ENCODE results near the gene FBXO44.

Gene FBXO44

DNA sequence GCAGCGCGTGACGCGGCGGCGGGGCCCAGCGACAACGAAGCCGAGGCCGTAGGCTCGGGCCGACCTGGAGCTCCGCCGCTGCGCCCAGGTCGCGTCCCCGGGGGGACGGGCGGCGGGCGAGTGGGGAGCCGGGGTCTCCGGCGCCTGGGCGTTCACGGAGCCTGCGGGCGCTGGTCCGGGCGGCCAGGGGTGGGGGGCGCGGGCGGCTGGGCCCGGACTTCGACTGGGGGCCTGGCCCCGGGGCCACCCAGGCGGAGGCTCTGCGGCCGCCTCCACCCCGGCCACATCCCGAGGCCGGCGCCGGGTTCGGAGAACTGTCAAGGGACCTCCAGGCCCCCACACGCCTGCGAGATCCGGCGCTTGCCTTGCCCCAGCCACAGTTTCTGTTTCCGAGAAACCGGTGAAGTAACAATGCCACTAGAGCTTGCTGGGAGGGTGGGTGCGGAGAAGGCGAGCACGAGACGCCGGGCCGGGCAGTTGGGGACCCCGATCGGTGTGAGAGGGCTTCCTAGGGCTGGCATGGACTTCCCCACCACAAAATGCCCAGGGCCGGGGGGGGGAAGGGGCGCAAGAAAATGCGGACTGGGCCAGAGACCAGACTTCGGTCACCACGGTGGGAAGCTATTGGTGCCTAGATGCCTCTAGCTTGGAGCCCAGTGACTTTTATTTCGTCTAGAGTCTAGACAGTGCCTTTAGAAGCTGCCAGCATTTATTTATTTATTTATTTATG lies 9.8 kb downstream of the FBXO44 start:
- peak; percentile 75 for DNase-seq

DNA sequence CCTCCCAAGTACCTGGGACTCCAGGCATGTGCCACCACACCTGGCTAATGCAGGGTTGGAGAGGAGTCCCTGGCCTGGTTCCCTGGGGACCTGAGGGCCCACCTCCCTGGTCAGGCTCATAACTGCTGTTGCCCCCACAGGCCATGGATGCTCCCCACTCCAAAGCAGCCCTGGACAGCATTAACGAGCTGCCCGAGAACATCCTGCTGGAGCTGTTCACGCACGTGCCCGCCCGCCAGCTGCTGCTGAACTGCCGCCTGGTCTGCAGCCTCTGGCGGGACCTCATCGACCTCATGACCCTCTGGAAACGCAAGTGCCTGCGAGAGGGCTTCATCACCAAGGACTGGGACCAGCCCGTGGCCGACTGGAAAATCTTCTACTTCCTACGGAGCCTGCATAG lies 13.8 kb downstream of the FBXO44 start:
- no peak for DNase-seq

DNA sequence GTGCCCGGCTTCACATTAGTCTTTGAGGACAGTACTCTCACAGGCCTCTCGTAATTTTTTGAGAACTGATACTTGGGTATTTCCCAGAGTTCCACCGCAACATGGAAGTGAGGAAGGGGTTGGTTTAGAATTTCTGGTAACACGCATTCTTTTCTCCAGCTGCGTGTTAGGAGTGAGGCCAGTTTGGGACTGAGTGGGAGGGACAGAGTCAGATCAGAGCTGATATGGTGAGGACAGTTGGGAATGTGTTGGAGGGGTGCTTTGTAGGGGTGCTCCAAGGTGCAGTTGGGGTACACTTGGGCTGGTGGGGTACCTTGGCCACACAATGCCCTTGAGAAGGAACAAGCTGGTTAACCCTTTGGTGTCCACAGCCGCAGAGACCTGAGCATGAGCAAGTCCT lies 16.1 kb downstream of the FBXO44 start:
- no peak for DNase-seq

DNA sequence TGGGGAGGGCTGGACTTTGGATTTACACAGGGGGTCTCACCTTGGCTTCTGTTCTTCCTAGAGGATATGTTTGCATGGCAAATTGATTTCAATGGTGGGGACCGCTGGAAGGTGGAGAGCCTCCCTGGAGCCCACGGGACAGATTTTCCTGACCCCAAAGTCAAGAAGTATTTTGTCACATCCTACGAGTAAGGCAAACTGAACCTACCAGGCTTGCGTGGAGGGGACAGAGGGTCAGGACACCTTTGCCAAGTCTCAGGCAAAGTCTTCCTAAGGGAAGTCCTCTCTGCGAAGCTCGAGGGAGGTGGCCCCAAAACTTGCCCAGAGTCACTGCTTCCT lies 16.5 kb downstream of the FBXO44 start:
- DNase-seq = no peak

DNA sequence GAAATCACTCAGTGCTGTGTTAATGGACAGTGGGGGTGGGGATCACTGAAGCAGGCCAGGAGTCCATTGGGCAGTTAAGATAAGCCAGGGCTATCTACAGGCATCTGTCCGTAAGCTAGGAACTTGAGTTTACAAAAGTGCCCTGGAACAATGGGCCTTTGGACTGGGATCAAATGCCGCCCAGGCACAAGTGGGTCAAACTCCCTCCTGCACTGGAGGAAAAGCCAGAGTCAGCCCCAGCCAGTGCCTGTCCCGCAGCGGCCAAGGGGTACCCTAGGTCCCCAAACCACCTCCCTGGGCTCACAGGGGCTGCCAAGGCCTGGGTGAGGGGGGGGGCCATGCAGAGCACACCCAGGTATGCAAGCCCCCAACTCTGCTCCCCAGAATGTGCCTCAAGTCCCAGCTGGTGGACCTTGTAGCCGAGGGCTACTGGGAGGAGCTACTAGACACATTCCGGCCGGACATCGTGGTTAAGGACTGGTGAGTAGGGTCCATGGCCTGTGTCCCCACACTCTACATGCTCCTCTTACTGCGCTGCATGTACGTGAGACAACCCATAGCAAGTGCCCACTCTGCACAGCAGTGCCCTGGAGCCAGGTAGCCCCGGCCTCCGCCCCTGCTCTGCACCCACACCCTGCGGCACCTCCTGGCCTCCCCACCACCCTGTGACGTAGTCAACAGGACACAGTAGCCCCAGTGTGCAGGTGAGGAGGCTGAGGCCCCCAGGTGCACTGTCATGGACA lies 17.0 kb downstream of the FBXO44 start:
- no peak for DNase-seq

DNA sequence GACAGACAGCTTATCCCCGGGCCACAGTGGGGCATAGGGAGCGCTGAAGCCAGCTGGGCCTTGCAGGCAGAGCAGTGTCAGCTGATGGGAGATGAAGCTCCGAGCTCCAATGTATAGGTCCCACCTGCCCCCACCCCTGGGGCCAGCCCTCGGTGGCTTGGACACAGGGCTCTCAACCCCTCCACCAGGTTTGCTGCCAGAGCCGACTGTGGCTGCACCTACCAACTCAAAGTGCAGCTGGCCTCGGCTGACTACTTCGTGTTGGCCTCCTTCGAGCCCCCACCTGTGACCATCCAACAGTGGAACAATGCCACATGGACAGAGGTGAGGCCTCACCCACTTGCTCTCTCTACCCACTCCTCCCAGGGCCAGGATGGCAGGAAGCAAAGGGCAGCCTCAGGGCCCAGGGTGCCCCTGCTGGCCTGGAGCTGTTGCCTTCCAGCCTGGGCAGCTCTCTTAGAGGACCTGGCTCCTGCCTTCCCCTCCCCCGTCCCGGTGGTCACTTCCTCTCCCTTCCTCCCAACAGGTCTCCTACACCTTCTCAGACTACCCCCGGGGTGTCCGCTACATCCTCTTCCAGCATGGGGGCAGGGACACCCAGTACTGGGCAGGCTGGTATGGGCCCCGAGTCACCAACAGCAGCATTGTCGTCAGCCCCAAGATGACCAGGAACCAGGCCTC lies 18.6 kb downstream of the FBXO44 start:
- DNase-seq = no peak

DNA sequence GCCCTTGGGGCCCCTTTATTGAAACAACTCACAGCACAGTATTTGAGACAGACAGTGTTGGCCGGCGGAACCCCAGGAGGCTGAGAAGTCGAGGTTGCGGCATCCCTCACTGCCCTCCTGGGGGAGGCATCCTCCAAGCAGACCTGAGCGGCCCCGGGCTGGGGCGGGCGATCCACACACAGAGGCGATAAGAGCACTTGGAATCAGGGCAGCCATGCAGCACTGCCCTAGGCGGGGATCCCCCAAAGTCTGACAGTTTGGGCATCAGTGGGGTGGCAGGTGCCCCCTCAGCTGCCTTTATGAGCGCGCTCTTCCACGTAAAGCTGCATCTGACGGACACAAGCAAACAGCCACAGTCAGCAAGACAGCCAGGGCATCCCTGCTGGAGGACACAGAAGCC lies 19.8 kb downstream of the FBXO44 start:
- no peak for DNase-seq

DNA sequence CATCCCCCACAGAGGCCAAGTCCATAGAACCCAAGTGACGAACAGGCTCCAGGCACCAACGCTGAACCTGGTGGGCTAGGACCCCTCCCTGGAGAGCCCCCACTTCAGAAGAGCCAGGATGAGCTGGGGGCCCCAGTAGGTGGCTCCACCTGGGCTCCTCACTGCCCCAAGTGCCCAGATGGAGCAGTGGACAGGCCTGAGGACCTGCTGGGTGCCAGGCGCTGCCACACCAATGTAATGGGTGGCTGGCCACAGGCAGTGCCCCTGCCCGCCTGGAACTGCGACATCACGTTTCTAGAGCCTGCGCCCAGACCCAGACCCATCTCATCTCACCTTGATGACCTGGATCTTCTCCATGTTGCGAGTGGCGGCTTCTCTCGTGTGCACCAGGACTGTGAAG lies 20.6 kb downstream of the FBXO44 start:
- no peak for DNase-seq

DNA sequence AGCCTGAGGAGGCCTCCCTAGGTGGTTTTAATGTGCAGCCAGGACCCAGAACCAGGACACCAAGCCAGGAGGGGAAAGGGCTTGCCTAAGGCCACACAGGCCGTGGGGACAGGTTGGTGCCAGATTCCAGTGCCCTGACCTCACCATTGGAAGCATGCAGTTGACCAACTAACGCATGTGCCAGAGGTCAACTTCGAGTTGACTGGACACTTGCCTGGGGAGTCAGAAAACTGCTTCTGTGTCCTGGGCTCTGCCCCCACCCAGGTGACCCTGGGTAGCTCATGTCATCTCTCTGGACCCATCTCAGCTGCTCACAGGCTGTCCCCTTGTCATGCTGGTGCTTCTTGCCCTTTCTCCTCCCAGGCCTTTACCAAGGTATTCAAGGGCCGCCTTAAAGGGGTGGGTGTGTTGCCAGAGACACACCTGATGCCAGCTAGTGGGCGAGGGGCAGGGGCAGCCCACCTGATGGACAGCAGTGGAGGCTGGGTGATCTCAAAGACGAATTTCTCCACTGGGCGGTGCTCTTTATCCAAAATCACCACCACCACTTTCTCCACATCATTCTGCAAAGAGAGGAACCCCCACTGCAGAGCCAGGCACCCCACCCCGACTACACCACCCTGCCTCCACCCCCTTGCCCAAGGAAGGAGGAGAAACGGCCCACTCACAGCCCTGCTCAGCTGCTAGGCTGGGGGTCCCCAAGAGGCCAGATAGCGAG lies 21.9 kb downstream of the FBXO44 start:
- no peak for DNase-seq

DNA sequence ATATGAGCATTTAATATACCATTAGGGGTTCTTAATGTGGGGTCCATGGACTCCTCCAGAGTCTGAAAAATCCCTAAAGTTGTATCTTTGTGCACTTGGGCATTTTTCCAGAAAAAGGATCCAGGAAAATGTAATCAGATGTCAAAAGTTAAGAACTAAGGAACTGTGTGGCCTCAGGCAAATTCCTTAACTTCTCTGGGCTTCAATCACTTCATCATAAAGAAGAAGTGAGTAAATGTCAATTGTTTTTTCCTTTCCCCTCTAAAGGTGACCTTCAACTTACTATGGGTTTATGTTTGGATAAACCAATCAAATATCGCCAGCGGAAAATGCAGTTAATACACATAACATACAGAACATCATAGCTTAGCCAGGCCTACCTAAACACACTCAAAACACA lies 23.8 kb downstream of the FBXO44 start:
- DNase-seq = no peak

DNA sequence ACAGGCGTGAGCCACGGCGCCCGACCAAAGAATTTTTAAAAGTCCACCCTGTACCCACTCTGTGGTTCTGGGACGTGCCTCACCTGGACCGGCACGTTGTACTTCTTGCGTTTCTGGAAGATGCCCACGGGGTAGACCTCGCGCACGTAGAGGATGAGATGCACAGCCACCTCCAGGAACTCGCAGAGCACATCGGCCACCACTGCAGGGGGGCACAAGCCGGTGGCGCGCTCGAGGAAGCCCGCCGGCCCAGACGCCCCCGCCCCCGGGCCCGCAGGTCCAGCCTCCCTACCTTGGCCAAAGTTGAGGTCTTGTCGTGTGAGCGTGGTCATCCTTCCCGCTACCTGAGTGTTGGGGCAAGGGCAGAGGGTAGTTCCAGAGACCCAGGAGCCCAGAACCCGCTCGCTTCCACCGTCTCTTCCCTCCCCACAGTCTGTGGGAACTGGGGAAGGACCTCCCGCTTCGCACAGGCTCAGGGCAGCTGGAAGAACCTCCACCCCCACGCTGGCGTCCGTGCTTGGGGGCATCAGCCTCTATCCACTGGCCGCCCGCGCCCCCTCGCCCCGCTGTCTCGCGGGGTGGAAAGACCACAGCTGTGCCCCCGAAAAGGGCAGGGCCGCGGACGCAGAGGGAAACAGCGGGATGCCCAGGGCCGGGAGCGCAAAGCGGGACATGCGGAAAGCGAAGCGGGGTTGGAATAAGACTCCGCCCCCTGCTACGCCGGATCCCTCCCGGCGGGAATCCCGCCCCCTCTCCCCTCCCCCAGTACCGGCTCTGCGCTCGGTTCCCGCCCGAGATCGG lies 25.8 kb downstream of the FBXO44 start:
- peak; percentile 82 for DNase-seq

DNA sequence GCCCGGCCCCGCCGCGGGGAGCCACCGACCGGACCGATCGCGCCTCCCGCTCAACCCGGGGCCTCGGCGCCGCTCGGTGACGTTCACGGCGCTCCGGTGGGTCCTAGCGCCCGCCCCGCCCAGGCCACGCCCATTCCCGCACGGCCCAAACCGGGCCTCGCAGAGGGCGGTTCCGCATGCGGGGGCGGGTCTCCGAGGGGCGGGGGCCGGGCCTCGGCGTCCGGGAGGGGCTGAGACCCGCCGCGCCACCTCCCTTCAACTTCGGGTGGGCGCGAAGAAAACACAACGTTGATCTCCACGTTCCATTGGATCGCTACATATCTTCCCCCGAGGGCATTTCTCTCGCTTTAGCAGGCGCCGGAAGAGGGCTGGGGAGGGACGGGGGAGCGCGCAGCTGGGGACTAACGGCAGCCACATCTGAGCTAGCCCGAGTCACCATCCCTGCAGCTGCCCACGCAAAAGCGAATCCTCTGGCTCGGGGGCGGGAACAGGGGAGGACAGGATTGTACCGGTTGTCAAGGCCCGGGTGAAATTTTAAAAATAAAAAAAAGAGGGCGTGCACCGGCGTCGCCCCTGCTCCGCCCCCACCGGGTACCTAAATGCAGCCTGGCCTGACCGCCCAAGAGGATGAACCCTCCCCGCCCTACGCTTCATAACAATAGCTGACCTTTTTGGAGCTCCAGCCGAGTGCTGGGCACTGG lies 26.5 kb downstream of the FBXO44 start, which contains the start of gene MAD2L2:
TSS of gene MAD2L2 (minus strand) at position 78 of the 701 bp plus-strand sequence. CDS start 547 bp downstream, outside the sequence.
- DNase-seq = peak; percentile 97

DNA sequence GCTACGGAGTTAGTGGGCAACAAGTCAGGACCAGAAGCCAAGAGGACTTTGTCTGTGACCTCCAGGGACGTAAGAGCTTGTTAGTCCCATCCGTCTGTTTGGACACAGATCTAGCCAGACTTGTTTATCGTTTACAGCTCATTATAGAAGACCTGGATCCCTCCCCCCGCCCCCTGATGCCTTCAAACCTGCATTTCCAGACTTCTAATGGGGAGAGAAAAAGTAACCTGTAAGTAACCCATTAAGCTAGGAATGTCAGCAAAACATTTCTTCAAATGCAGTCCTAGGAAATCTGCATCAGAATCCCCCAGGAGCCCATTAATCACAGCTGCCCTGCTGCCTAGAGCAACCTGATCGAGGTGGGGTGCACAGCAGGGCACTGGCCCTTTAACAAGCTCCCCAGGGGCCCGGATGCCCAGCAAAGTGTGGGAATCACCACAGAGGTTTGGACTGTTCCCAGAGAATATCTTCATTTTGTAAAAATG lies 27.7 kb downstream of the FBXO44 start:
- DNase-seq = no peak

DNA sequence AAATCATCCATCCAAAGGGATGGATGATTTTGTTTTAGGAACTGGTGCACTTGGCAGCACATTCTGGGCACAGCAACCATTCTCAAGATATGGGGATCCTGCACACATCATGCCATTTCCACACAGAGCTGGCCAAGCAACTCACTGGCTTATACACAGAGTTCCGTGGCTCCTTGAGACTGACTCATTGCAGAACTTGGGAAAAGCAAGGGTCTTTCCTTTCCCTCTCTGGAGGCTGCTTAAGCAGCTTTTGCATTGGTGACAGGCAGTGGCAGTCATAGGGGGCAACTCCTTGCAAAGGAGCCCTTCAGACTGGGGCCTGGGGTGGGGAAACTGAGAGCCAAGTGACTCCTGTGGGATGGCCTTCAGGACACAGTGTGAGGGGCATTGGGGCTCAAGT lies 28.1 kb downstream of the FBXO44 start:
- DNase-seq = no peak

DNA sequence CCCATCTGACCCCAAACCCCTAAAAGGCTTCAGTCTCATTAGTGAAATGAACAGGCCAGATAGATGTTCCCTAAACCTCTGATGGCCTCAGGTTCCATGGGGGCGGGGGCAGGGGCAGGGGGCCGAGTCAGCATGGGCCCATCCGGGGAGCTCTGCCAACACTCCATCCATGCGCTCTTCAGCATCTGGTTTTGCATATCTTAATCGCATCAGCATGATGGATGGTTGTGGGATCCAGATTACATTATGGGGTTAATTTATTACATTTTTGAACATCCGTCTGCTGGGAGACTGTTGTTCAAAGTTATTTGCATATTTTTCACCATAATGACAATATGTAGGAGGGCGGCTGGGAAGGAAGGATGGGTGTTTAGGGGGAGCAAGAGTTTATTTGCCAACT lies 29.4 kb downstream of the FBXO44 start:
- DNase-seq = no peak

DNA sequence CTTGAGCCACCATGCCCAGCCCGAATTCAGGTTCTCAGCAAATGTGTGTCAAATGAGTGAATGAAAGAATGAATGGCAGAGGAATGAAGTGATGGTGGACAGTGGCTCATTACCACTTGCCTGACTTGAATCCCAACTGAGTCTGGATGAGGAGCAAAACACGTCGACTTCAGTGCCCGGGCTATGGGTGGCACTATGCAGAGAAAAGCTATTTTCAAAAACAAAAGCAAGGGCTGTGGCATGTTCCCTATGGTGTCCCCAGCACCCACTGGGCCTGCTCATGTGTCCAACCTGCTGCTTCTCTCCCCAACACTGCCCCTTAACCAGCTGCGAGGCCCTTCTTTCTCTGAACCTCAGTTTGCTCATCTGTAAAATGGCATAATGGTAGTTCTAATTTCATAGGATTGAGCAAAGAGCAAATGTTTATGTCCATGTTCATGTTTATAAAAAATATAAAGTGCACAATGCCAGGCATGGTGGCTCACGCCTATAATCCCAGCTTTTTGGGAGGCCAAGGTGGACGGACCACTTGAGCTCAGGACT lies 30.6 kb downstream of the FBXO44 start:
- no peak for DNase-seq

DNA sequence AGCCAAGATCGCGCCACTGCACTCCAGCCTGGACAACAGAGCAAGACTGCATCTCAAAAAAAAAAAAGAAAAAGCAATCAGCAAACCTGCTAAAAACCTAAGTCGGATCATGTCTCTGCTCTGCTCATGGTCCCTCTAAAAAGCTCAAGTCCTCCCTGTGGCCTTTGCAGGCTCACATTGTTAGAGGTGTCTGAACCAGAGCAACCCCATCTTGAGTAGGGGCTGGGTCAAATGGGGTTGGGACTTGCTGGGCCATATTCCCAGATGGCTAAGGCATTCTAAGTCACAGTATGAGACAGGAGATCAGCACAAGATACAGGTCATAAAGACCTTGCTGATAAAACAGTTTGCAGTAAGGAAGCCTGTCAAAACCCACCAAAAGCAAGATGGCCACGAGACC lies 33.8 kb downstream of the FBXO44 start:
- no peak for DNase-seq

DNA sequence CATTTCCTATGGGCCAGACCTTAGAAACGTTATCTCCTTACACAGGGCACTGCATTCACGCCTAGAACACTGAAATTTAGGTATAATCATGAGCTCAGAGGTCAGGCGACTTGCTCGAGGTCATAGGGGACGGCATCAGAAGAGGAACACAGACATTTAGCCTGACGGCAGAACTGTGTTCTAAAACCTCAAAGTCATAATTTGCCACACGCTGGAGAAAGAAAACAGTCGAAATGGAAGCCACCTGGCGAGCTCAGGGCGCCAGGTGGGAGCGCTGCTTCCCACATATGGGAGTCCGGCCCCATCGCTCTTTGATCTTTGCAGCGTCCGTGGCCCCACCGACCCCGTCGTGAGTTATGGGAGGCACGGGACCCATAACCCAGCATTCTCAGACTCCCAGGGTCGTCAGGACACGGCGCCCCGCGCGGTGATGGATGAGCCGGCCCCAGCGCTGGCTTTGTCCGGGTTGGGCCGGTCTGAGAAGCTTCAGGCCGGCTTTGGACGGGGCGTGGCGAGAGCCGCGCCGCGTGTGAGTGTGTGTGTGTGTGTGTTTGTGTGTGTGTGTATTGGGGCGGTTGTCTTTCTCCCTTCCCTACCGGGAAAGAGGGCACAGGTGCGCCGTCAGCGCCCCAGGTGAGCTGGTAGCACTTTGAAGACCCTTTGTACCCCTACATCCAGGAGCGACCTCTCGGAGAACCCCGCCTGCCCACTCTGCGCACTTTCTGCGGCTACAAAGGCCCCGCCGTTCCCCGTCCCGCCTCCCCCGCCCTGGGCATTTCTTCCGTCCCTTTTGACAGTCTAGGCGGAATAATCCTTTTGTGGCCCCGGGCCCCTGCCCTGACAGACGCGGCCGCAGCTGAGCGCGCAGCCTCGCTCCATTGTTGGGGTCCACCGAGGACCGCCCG lies 36.0 kb downstream of the FBXO44 start:
- peak; percentile 90 for DNase-seq

DNA sequence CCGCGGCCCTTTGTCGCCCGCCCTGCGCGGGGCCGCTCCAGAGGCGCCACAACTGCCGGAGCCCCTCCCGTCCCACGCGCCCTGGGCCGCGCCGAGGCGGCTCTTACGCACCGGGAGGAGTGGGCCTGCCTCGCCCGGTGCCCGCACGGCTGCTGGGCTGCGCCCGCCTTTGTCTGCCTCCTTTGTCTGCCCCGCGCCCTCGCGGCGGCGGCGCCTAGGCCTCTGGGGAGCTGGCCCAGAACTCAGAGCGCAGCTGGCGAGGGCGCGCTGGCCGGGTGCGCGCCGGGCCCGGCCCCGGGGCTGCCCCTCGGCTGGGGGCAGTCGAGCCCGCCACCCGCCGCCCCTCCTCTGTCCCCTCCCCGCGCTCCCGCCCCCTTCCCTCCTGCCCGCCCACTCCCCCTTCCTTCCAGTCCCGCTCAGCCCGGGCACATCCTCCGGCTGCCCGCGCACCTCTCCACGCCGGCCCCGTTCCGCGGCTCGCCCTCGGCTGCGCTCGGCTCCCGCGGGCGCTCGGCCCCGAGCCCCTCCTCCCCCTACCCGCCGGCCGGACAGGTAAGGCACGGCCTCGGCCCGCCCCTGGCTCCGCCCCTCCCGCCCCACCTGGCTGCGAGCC lies 36.7 kb downstream of the FBXO44 start, which contains the start of gene DRAXIN:
TSS of gene DRAXIN (plus strand) at position 409 of the 613 bp plus-strand sequence. CDS start 14,549 bp downstream, outside the sequence.
- DNase-seq = peak; percentile 83

Measured in NCI-H510A treated with DMSO at 0.1 percent for 48 hours (cell line).